Karpas-422 (cell line): ENCODE measurements around the gene SHE. TPM values are rescaled to one million over a fixed set of nuclear protein-coding genes. Genes with fewer than 3 reads are reported as not detected.

Source experiments
- DNase-seq: peaks from one replicate; pipeline ENCODE4 v3.0.0-alpha.2; 2015
- H2AFZ ChIP-seq: fragments of 200-600 bp; sonication (generic); 2 replicates; pipeline ENCODE4 v1.6.1; 2014; ENCODE audit warnings: antibody characterized with exemption, low read length, mixed read lengths
- H3K27ac ChIP-seq: fragments of 200-600 bp; sonication (generic); 2 replicates; pipeline ENCODE4 v1.5.1; 2014; ENCODE audit warnings: mild to moderate bottlenecking, low read length, moderate library complexity
- H3K27me3 ChIP-seq: fragments of 200-600 bp; sonication (generic); 2 replicates; pipeline ENCODE4 v1.6.1; 2014; ENCODE audit warnings: low read length, mixed read lengths
- H3K36me3 ChIP-seq: fragments of 200-600 bp; sonication (generic); 2 replicates; pipeline ENCODE4 v1.6.1; 2014; ENCODE audit warnings: low read length, mixed read lengths; ENCODE audit not compliant: insufficient read depth
- H3K4me1 ChIP-seq: fragments of 200-600 bp; sonication (generic); 2 replicates; pipeline ENCODE4 v1.6.1; 2014; ENCODE audit warnings: mild to moderate bottlenecking, low read length, mixed read lengths
- H3K4me2 ChIP-seq: fragments of 200-600 bp; sonication (generic); 2 replicates; pipeline ENCODE4 v1.6.1; 2014; ENCODE audit warnings: low read length, low read depth, mild to moderate bottlenecking; ENCODE audit not compliant: poor library complexity, severe bottlenecking
- H3K4me3 ChIP-seq: fragments of 200-600 bp; sonication (generic); 2 replicates; pipeline ENCODE4 v1.5.1; 2014; ENCODE audit warnings: mild to moderate bottlenecking, antibody characterized with exemption, low read length, mixed read lengths
- H3K79me2 ChIP-seq: fragments of 200-600 bp; sonication (generic); 2 replicates; pipeline ENCODE4 v1.6.1; 2014; ENCODE audit warnings: mild to moderate bottlenecking, low read length, mixed read lengths
- H3K9ac ChIP-seq: fragments of 200-600 bp; sonication (generic); 2 replicates; pipeline ENCODE4 v1.6.0; 2014; ENCODE audit warnings: low read length
- H3K9me2 ChIP-seq: fragments of 200-600 bp; sonication (generic), shearing (Covaris generic); replicated peaks from 2 replicates; pipeline ENCODE4 v1.6.0; 2014; ENCODE audit warnings: mild to moderate bottlenecking, low read length, moderate library complexity; ENCODE audit not compliant: insufficient read depth
- H3K9me3 ChIP-seq: fragments of 300-700, 200-600 bp; sonication (generic); 2 replicates; pipeline ENCODE4 v1.6.1; 2014; ENCODE audit warnings: low read length, mixed read lengths
- H4K20me1 ChIP-seq: fragments of 200-600 bp; sonication (generic); 2 replicates; pipeline ENCODE4 v1.6.1; 2014; ENCODE audit warnings: mild to moderate bottlenecking, antibody characterized with exemption, low read length, low read depth; ENCODE audit not compliant: insufficient read depth
- total RNA-seq: library from RNA; depleted of rRNA; stranded (reverse); fragments of >200 nt; shearing (Covaris generic); gene quantifications from 2 replicates; pipeline ENCODE4 v1.2.3, GENCODE V29; 2014; ENCODE audit warnings: low replicate concordance; rRNA removed

Gene SHE
- total RNA-seq: not detected in 2 replicates

DNA sequence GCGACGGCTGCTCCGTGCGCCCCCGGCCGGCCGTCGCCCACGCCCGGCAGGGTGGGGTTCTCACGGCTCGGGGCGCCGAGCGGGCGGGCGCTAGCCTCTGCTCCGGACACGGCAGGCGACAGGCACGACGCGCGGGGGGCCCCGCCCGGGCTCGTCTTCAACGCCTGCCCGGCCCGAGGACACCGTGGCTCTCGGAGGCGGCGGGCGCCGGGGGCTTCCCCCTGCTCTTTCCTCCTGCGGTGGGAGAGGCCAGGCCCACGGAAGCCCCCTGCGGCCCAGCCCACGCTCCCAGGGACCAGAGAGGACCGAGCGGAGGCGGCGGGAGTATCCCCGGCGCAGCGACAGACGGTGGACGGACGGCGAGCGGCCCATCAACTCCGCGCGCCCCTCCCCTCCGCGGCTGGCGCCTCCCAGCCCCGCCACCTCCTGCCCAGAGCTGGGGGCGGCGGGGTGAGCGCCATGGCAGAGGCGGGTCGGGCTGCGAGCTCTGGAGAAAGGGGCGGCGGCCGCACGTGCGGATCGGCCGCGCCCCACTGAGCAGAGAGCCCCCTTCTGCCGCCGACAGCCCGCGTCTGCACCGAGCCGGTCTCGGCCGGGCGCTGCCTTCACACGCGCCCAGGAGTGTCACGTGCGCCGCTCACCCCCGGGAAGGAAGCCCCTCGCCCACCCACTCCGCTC lies at the start of gene SHE, which contains the start of gene TDRD10:
Gene SHE, minus strand, starts transcription at position 347 of the 678 bp plus-strand sequence. CDS start 386 bp downstream, outside the sequence.
Gene TDRD10, plus strand, starts transcription at position 154 of the 678 bp plus-strand sequence. CDS start 4,685 bp downstream, outside the sequence.
- H3K9me3 ChIP-seq: no peaks in the 10 kb centered on the region
- H3K4me2 ChIP-seq: no peak within 1 kb of the TSS
- H3K4me1 ChIP-seq: peaks cover under 1% of the 10 kb centered on the region
- no peaks in the 10 kb centered on the region for H3K79me2 ChIP-seq
- H3K27me3 ChIP-seq: no peaks in the 10 kb centered on the region
- no peak within 1 kb of the TSS for H2AFZ ChIP-seq
- H3K27ac ChIP-seq: no peak within 1 kb of the TSS
- no peak within 1 kb of the TSS for H3K4me3 ChIP-seq
- no peak within 1 kb of the TSS for H3K9ac ChIP-seq
- DNase-seq: no peak
- no peaks in the 10 kb centered on the region for H3K9me2 ChIP-seq
- H3K36me3 ChIP-seq: no peaks in the 10 kb centered on the region
- no peaks in the 10 kb centered on the region for H4K20me1 ChIP-seq

GRCh38 chr1:154551474-154551873 lies 49.3 kb upstream of the SHE start:
- H2AFZ ChIP-seq: no peak overlapping the region
- no peaks in the 10 kb centered on the region for H3K27me3 ChIP-seq
- no peak for DNase-seq
- no peaks in the 10 kb centered on the region for H3K9me3 ChIP-seq
- no peak overlapping the region for H3K9ac ChIP-seq
- peaks cover 8% of the 10 kb centered on the region for H3K4me1 ChIP-seq
- H3K4me2 ChIP-seq: no peak overlapping the region
- H3K27ac ChIP-seq: no peak overlapping the region
- H4K20me1 ChIP-seq: peaks cover 27% of the 10 kb centered on the region
- H3K9me2 ChIP-seq: no peaks in the 10 kb centered on the region
- H3K79me2 ChIP-seq: peaks cover 20% of the 10 kb centered on the region
- H3K36me3 ChIP-seq: peaks cover 53% of the 10 kb centered on the region
- H3K4me3 ChIP-seq: no peak overlapping the region

- Histone ChIP-seq H4K20me1 (peaks cover 19% of the 10 kb centered on the region), H3K4me1 (0 out of 2 replicates have a peak, but pooled peaks cover 3% of the 10 kb centered on the region), H3K9me2 (no peaks in the 10 kb centered on the region)
Measured at GRCh38 chr1:154550657-154551056, 48.4 kb upstream of the SHE start.

DNA sequence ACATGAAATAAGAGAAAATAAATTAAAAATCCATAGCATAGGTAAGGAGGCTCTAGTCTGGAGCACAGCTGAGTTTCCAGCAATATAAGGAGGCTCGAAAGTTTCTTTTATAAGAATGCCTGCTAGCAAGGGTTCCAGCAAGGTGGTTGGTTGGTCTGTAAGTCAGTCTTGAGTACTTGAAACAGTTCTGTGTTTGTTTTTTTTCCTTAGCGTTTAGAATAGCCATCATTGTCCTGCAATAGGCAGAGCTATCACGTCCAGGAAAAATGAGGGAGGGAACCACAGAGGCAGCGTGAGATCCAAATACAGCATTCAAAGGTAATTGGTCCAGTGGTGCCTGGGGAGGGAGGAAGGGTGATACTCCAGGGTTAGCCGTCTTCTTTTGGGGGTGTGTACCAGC lies 47.9 kb upstream of the SHE start:
- no peak overlapping the region for H3K9ac ChIP-seq
- H3K9me2 ChIP-seq: no peaks in the 10 kb centered on the region
- no peaks in the 10 kb centered on the region for H3K27me3 ChIP-seq
- no peak overlapping the region for H3K4me3 ChIP-seq
- no peak overlapping the region for H3K27ac ChIP-seq
- H4K20me1 ChIP-seq: peaks cover 16% of the 10 kb centered on the region; the same call in 1 of the 2 replicates
- H2AFZ ChIP-seq: no peak overlapping the region
- H3K9me3 ChIP-seq: no peaks in the 10 kb centered on the region
- 0 out of 2 replicates have a peak, but pooled peaks cover 6% of the 10 kb centered on the region for H3K79me2 ChIP-seq
- H3K36me3 ChIP-seq: peaks cover 47% of the 10 kb centered on the region
- no peak overlapping the region for H3K4me2 ChIP-seq
- 0 out of 2 replicates have a peak, but pooled peaks cover 3% of the 10 kb centered on the region for H3K4me1 ChIP-seq
- no peak for DNase-seq

More at GRCh38 chr1:154550657-154551056, 48.4 kb upstream of the SHE start:
- Histone ChIP-seq H3K4me2 (no peak overlapping the region), H3K27ac (no peak overlapping the region), H3K27me3 (no peaks in the 10 kb centered on the region), H3K79me2 (peaks cover 11% of the 10 kb centered on the region; the same call in 1 of the 2 replicates), H3K9me3 (no peaks in the 10 kb centered on the region), H3K36me3 (peaks cover 52% of the 10 kb centered on the region), H3K4me3 (no peak overlapping the region), H3K9ac (no peak overlapping the region), H2AFZ (no peak overlapping the region)
- DNase-seq: no peak

GRCh38 chr1:154549202-154549770 lies 47.1 kb upstream of the SHE start:
- Histone ChIP-seq H3K4me2 (no peak overlapping the region), H3K9me3 (no peaks in the 10 kb centered on the region), H3K36me3 (peaks cover 40% of the 10 kb centered on the region), H3K9ac (no peak overlapping the region), H2AFZ (no peak overlapping the region), H3K27ac (no peak overlapping the region), H4K20me1 (peaks cover 16% of the 10 kb centered on the region; the same call in 1 of the 2 replicates), H3K4me1 (0 out of 2 replicates have a peak, but pooled peaks cover 3% of the 10 kb centered on the region), H3K27me3 (no peaks in the 10 kb centered on the region), H3K79me2 (0 out of 2 replicates have a peak, but pooled peaks cover 2% of the 10 kb centered on the region), H3K9me2 (no peaks in the 10 kb centered on the region), H3K4me3 (no peak overlapping the region)
- DNase-seq: no peak

- no peaks in the 10 kb centered on the region for H3K79me2 ChIP-seq
- H3K9me3 ChIP-seq: no peaks in the 10 kb centered on the region
- H3K4me2 ChIP-seq: no peak overlapping the region
- H4K20me1 ChIP-seq: peaks cover 12% of the 10 kb centered on the region; the same call in 1 of the 2 replicates
- H3K9me2 ChIP-seq: no peaks in the 10 kb centered on the region
- 0 out of 2 replicates have a peak, but pooled peaks cover 3% of the 10 kb centered on the region for H3K4me1 ChIP-seq
- H3K4me3 ChIP-seq: no peak overlapping the region
- H3K27ac ChIP-seq: no peak overlapping the region
- H3K27me3 ChIP-seq: no peaks in the 10 kb centered on the region
- no peak for DNase-seq
- H2AFZ ChIP-seq: no peak overlapping the region
- H3K9ac ChIP-seq: no peak overlapping the region
- peaks cover 28% of the 10 kb centered on the region for H3K36me3 ChIP-seq
Measured at GRCh38 chr1:154548028-154548427, 45.8 kb upstream of the SHE start.

GRCh38 chr1:154547105-154547732 lies 45.0 kb upstream of the SHE start:
- H3K27ac ChIP-seq: no peak overlapping the region
- peaks cover 20% of the 10 kb centered on the region for H3K36me3 ChIP-seq
- peaks cover 12% of the 10 kb centered on the region; the same call in 1 of the 2 replicates for H4K20me1 ChIP-seq
- H2AFZ ChIP-seq: no peak overlapping the region
- no peak overlapping the region for H3K9ac ChIP-seq
- H3K9me2 ChIP-seq: no peaks in the 10 kb centered on the region
- DNase-seq: no peak
- no peaks in the 10 kb centered on the region for H3K79me2 ChIP-seq
- H3K9me3 ChIP-seq: no peaks in the 10 kb centered on the region
- no peak overlapping the region for H3K4me2 ChIP-seq
- H3K4me3 ChIP-seq: no peak overlapping the region
- no peaks in the 10 kb centered on the region for H3K27me3 ChIP-seq
- 0 out of 2 replicates have a peak, but pooled peaks cover 3% of the 10 kb centered on the region for H3K4me1 ChIP-seq
